BLaER1 treated with 17β-estradiol and CSF1 and Interleukin-3, amounts not matched to agents 10 nM and 100 nM (cell line): ENCODE results near the gene CD36.
"Not testable (repeated sequence)": the region's sequence is repeated elsewhere in the genome, so short reads cannot be mapped to it uniquely, and the experiment has no call there.

Experiments used
- H3K27ac ChIP-seq, 11 experiments: shearing (Covaris generic); formaldehyde crosslinking; 2 replicates each; pipeline ENCODE4 v1.8.1; 2022
- H3K27me3 ChIP-seq, 11 experiments: shearing (Covaris generic); formaldehyde crosslinking; 2 replicates each; pipeline ENCODE4 v1.8.1; 2022
- H3K36me3 ChIP-seq, 11 experiments: shearing (Covaris generic); formaldehyde crosslinking; 2 replicates each; pipeline ENCODE4 v1.8.1; 2022
- H3K4me1 ChIP-seq, 10 experiments: shearing (Covaris generic); formaldehyde crosslinking; 2 replicates each; pipeline ENCODE4 v1.8.1; 2022
- H3K4me2 ChIP-seq, 11 experiments: shearing (Covaris generic); formaldehyde crosslinking; 2 replicates each; pipeline ENCODE4 v1.8.1; 2022
- H3K4me3 ChIP-seq, 10 experiments: shearing (Covaris generic); formaldehyde crosslinking; 2 replicates each; pipeline ENCODE4 v1.8.1; 2022
- H3K9ac ChIP-seq, 11 experiments: shearing (Covaris generic); formaldehyde crosslinking; 2 replicates each; pipeline ENCODE4 v1.8.1; 2022
- H3K9me3 ChIP-seq, 11 experiments: shearing (Covaris generic); formaldehyde crosslinking; replicated peaks in 1 of 11; 2 replicates each; pipeline ENCODE4 v1.8.1; 2022
- H4K20me1 ChIP-seq, 11 experiments: shearing (Covaris generic); formaldehyde crosslinking; 2 replicates each; pipeline ENCODE4 v1.8.1; 2022
- Cebpa-rat ChIP-seq, 11 experiments: shearing (Covaris generic); IDR thresholded peaks; 2 replicates each; pipeline ENCODE4 v1.8.1; 2022

The CD36 gene

GRCh38 chr7:80662252-80662651 lies 23.8 kb downstream of the CD36 start:
- no peak overlapping the region for H3K4me3 ChIP-seq

GRCh38 chr7:80665526-80665925 lies 27.1 kb downstream of the CD36 start:
- H3K4me2 ChIP-seq = no peak overlapping the region
- H3K27ac ChIP-seq = no peak overlapping the region
- H4K20me1 ChIP-seq = peaks cover 0 to 6% (median 0%) of the 10 kb centered on the region in 11 experiments; a peak in 2 of 22 replicates
- H3K36me3 ChIP-seq = peaks cover 0 to 99% (median 0%) of the 10 kb centered on the region in 11 experiments; a peak in 6 of 22 replicates
- H3K9ac ChIP-seq = no peak overlapping the region
- H3K9me3 ChIP-seq = no peaks in the 10 kb centered on the region
- H3K4me1 ChIP-seq = no peaks in the 10 kb centered on the region
- no peaks in the 10 kb centered on the region for H3K27me3 ChIP-seq
- H3K4me3 ChIP-seq = no peak overlapping the region
- no peak for TF ChIP-seq Cebpa-rat (IDR thresholded peaks at IDR 0.05)

More at GRCh38 chr7:80662252-80662651, 23.8 kb downstream of the CD36 start:
- no peak overlapping the region for H3K4me2 ChIP-seq
- H3K27ac ChIP-seq = no peak overlapping the region
- H3K4me1 ChIP-seq = peaks cover 0 to 21% (median 0%) of the 10 kb centered on the region in 10 experiments; a peak in 6 of 20 replicates
- H4K20me1 ChIP-seq = peaks cover 0 to 6% (median 0%) of the 10 kb centered on the region in 11 experiments; a peak in 2 of 22 replicates
- no peak overlapping the region for H3K9ac ChIP-seq
- H3K9me3 ChIP-seq = no peaks in the 10 kb centered on the region
- no peak for TF ChIP-seq Cebpa-rat (IDR thresholded peaks at IDR 0.05)
- H3K36me3 ChIP-seq = peaks cover 0 to 88% (median 0%) of the 10 kb centered on the region in 11 experiments; a peak in 6 of 22 replicates
- H3K27me3 ChIP-seq = no peaks in the 10 kb centered on the region

GRCh38 chr7:80666376-80666775 lies 27.9 kb downstream of the CD36 start:
- H3K9ac ChIP-seq = no peak overlapping the region
- no peaks in the 10 kb centered on the region for H3K9me3 ChIP-seq
- H3K27me3 ChIP-seq = no peaks in the 10 kb centered on the region
- H3K4me3 ChIP-seq = no peak overlapping the region
- no peaks in the 10 kb centered on the region for H3K4me1 ChIP-seq
- no peak for TF ChIP-seq Cebpa-rat (IDR thresholded peaks at IDR 0.05)
- H3K27ac ChIP-seq = no peak overlapping the region
- H3K36me3 ChIP-seq = peaks cover 0 to 99% (median 0%) of the 10 kb centered on the region in 11 experiments; a peak in 6 of 22 replicates
- H3K4me2 ChIP-seq = no peak overlapping the region
- peaks cover 0 to 9% (median 0%) of the 10 kb centered on the region in 11 experiments; a peak in 2 of 22 replicates for H4K20me1 ChIP-seq

- not testable (repeated sequence) for H3K9ac ChIP-seq, H3K4me3 ChIP-seq, H3K27me3 ChIP-seq, H4K20me1 ChIP-seq, H3K27ac ChIP-seq, H3K4me2 ChIP-seq, H3K4me1 ChIP-seq, H3K9me3 ChIP-seq
- peaks cover 0 to 92% (median 0%) of the 10 kb centered on the region in 11 experiments; a peak in 6 of 22 replicates for H3K36me3 ChIP-seq
Measured at GRCh38 chr7:80669367-80669766, 30.9 kb downstream of the CD36 start.

DNA sequence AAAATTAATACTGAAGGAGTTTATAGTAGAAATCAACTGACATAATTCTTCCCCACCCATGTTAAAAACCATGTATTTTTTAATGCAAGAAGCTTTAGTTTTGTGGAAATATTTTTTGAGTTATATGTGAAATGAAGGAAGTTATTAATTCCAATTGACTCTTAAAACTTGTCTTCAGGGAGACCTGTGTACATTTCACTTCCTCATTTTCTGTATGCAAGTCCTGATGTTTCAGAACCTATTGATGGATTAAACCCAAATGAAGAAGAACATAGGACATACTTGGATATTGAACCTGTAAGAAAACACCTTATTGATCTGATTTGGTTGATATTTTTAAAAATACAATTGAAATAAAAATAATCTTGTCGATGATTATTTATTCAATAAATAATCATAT lies 33.3 kb downstream of the CD36 start:
- Histone ChIP-seq H3K9me3 (no peaks in the 10 kb centered on the region), H3K9ac (no peak overlapping the region), H4K20me1 (peaks cover 0 to 3% (median 0%) of the 10 kb centered on the region in 11 experiments; a peak in 1 of 22 replicates), H3K27me3 (no peaks in the 10 kb centered on the region), H3K4me3 (no peak overlapping the region), H3K36me3 (peaks cover 0 to 92% (median 0%) of the 10 kb centered on the region in 11 experiments; a peak in 6 of 22 replicates), H3K4me1 (no peaks in the 10 kb centered on the region), H3K27ac (no peak overlapping the region), H3K4me2 (no peak overlapping the region)
- TF ChIP-seq Cebpa-rat (IDR thresholded peaks at IDR 0.05) = no peak

- H3K4me2 ChIP-seq = no peak overlapping the region
- TF ChIP-seq Cebpa-rat (IDR thresholded peaks at IDR 0.05) = no peak
- peaks cover 0 to 67% (median 0%) of the 10 kb centered on the region in 11 experiments; a peak in 6 of 22 replicates for H3K36me3 ChIP-seq
- no peak overlapping the region for H3K9ac ChIP-seq
- peaks cover 0 to 7% (median 0%) of the 10 kb centered on the region in 10 experiments; a peak in 6 of 20 replicates for H3K4me1 ChIP-seq
- H3K27ac ChIP-seq = no peak overlapping the region
- H3K27me3 ChIP-seq = no peaks in the 10 kb centered on the region
- no peaks in the 10 kb centered on the region for H3K9me3 ChIP-seq
- peaks cover 0 to 5% (median 0%) of the 10 kb centered on the region in 11 experiments; a peak in 1 of 22 replicates for H4K20me1 ChIP-seq
- H3K4me3 ChIP-seq = no peak overlapping the region
Measured at GRCh38 chr7:80675090-80675489, 36.6 kb downstream of the CD36 start.

DNA sequence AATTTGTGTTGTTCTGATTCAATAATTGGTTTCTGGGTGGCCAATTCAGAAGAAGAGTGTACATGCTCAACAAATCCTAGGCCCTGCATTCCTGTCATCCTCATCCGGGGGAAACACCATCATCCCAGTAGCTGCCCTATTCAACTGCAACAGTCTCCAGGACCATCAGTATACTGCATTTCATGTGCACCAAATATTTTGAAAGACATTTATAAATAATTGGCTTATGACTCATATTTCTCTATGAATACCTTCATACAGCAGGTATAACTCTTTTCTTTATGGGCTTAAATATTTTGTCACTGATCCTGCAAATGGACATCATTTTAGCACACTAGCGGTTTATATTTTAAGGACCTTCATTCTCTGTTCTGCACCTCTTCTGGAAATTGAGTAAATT lies 38.0 kb downstream of the CD36 start:
- no peak overlapping the region for H3K27ac ChIP-seq
- H3K4me3 ChIP-seq = no peak overlapping the region

DNA sequence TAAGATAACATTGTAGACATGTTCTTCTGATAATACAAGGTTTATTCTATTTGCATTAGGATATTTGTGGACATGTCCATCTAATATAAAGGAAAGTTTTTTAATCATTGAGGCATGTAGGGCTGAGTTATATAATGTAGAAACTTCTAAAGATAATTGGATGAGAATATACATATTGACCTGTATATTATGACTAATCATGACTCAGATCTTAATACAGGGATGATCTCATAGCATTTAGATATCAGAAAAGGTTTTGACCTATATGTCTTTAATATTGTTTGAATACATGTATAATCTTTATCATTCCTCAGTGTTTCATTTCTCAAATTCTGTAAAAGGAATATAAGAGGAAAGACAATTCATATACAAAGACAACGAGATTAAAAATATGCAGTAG lies 39.2 kb downstream of the CD36 start:
- peaks cover 0 to 46% (median 0%) of the 10 kb centered on the region in 11 experiments; a peak in 6 of 22 replicates for H3K36me3 ChIP-seq
- H3K27ac ChIP-seq = no peak overlapping the region
- no peak for TF ChIP-seq Cebpa-rat (IDR thresholded peaks at IDR 0.05)
- H3K4me1 ChIP-seq = peaks cover 0 to 24% (median 0%) of the 10 kb centered on the region in 10 experiments; a peak in 8 of 20 replicates
- H3K27me3 ChIP-seq = no peaks in the 10 kb centered on the region
- no peak overlapping the region for H3K9ac ChIP-seq
- no peak overlapping the region for H3K4me3 ChIP-seq
- no peak overlapping the region for H3K4me2 ChIP-seq
- H3K9me3 ChIP-seq = no peaks in the 10 kb centered on the region
- H4K20me1 ChIP-seq = 0 out of 22 replicates have a peak, but pooled peaks cover 0 to 3% (median 0%) of the 10 kb centered on the region in 11 experiments

More for the DNA sequence above, 38.0 kb downstream of the CD36 start:
- no peak for TF ChIP-seq Cebpa-rat (IDR thresholded peaks at IDR 0.05)
- Histone ChIP-seq H3K4me2 (no peak overlapping the region), H4K20me1 (0 out of 22 replicates have a peak, but pooled peaks cover 0 to 3% (median 0%) of the 10 kb centered on the region in 11 experiments), H3K27me3 (no peaks in the 10 kb centered on the region), H3K9ac (no peak overlapping the region), H3K9me3 (no peaks in the 10 kb centered on the region), H3K36me3 (peaks cover 0 to 54% (median 0%) of the 10 kb centered on the region in 11 experiments; a peak in 6 of 22 replicates), H3K4me1 (peaks cover 0 to 20% (median 0%) of the 10 kb centered on the region in 10 experiments; a peak in 8 of 20 replicates)

DNA sequence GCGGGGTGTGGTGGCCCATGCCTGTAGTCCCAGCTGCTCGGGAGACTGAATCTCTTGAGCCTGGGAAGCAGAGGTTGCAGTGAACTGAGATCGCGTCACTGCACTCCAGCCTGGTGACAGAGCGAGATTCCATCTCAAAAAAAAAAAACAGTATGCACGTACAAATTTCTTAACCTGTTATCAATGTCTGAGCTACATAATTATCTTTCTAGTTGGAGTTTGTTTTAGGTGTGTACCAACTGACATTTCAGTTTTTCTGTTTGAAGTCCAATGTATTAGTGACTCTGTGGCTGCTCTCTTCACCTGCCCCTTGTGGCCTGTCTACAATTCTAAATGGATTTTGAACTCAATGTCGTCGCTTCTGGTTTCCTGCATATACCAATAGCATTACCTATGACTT lies 40.3 kb downstream of the CD36 start:
- H3K4me1 ChIP-seq = peaks cover 0 to 24% (median 0%) of the 10 kb centered on the region in 10 experiments; a peak in 8 of 20 replicates
- no peak overlapping the region for H3K27ac ChIP-seq
- H3K9me3 ChIP-seq = no peaks in the 10 kb centered on the region
- no peak for TF ChIP-seq Cebpa-rat (IDR thresholded peaks at IDR 0.05)
- H3K27me3 ChIP-seq = no peaks in the 10 kb centered on the region
- H3K36me3 ChIP-seq = peaks cover 0 to 37% (median 0%) of the 10 kb centered on the region in 11 experiments; a peak in 6 of 22 replicates
- H3K4me2 ChIP-seq = no peak overlapping the region
- H3K9ac ChIP-seq = no peak overlapping the region
- 0 out of 22 replicates have a peak, but pooled peaks cover 0 to 3% (median 0%) of the 10 kb centered on the region in 11 experiments for H4K20me1 ChIP-seq
- H3K4me3 ChIP-seq = no peak overlapping the region
